ENCODE data around the gene ZFYVE28. TPM values are rescaled to one million over a fixed set of nuclear protein-coding genes. Genes with fewer than 3 reads are reported as not detected.

The ZFYVE28 gene
- total RNA-seq, 1 donor from 2014 or later: 0.39 TPM

GRCh38 chr4:2338754-2339457 is 79.5 kb downstream of the ZFYVE28 start:
- Histone ChIP-seq H3K4me3 (no peak overlapping the region), H3K9me3 (ENCODE audit: low read depth) (no peaks in the 10 kb centered on the region), H2AFZ (replicated peaks) (no peak overlapping the region), H3K4me1 (no peaks in the 10 kb centered on the region), H3K79me2 (ENCODE audit: low read depth) (no peaks in the 10 kb centered on the region), H3K27ac (no peak overlapping the region), H3F3A (ENCODE audit: low read depth) (peaks cover under 1% of the 10 kb centered on the region), H3K36me3 (no peaks in the 10 kb centered on the region), H4K20me1 (ENCODE audit: low read depth) (no peaks in the 10 kb centered on the region), H3K4me2 (no peak overlapping the region), H3K27me3 (no peaks in the 10 kb centered on the region), H3K9ac (no peak overlapping the region)
- Mint-ChIP-seq H3K4me3 (no peak overlapping the region), H3K27ac (no peak overlapping the region), H3K27me3 (ENCODE audit: insufficient read depth, low read depth) (peaks cover 13% of the 10 kb centered on the region), H3K4me1 (peaks cover 6% of the 10 kb centered on the region), H3K36me3 (peaks cover 1% of the 10 kb centered on the region), H3K9me3 (no peaks in the 10 kb centered on the region)
- no peak for DNase-seq (ENCODE audit: low spot score)
- TF ChIP-seq EZH2phosphoT487 (IDR thresholded peaks at IDR 0.05): no peak

- Histone ChIP-seq H2AFZ (replicated peaks) (no peak overlapping the region), H3K27ac (no peak overlapping the region), H3F3A (ENCODE audit: low read depth) (peaks cover 6% of the 10 kb centered on the region), H3K4me1 (peaks cover 4% of the 10 kb centered on the region), H3K4me2 (no peak overlapping the region), H3K9me3 (ENCODE audit: low read depth) (no peaks in the 10 kb centered on the region), H3K9ac (no peak overlapping the region), H4K20me1 (ENCODE audit: low read depth) (no peaks in the 10 kb centered on the region), H3K27me3 (no peaks in the 10 kb centered on the region), H3K36me3 (no peaks in the 10 kb centered on the region), H3K4me3 (no peak overlapping the region), H3K79me2 (ENCODE audit: low read depth) (no peaks in the 10 kb centered on the region)
- H3K4me1 Mint-ChIP-seq: peaks cover 12% of the 10 kb centered on the region
- no peak overlapping the region for H3K4me3 Mint-ChIP-seq
- peaks cover 13% of the 10 kb centered on the region for H3K27me3 Mint-ChIP-seq (ENCODE audit: insufficient read depth, low read depth)
- DNase-seq (ENCODE audit: low spot score): no peak
- no peak overlapping the region for H3K27ac Mint-ChIP-seq
- TF ChIP-seq EZH2phosphoT487 (IDR thresholded peaks at IDR 0.05): no peak
- no peak for TF ChIP-seq CTCF (IDR thresholded peaks at IDR 0.05)
- no peaks in the 10 kb centered on the region for H3K9me3 Mint-ChIP-seq
- H3K36me3 Mint-ChIP-seq: peaks cover 1% of the 10 kb centered on the region
These were observed 80.5 kb downstream of the ZFYVE28 start for GRCh38 chr4:2337896-2338295.

GRCh38 chr4:2337131-2337723 is 81.2 kb downstream of the ZFYVE28 start:
- Mint-ChIP-seq H3K9me3 (no peaks in the 10 kb centered on the region), H3K27me3 (ENCODE audit: insufficient read depth, low read depth) (peaks cover 15% of the 10 kb centered on the region), H3K36me3 (peaks cover 1% of the 10 kb centered on the region), H3K4me1 (peaks cover 12% of the 10 kb centered on the region), H3K4me3 (no peak overlapping the region), H3K27ac (no peak overlapping the region)
- Histone ChIP-seq H3K4me3 (no peak overlapping the region), H3K4me2 (no peak overlapping the region), H4K20me1 (ENCODE audit: low read depth) (no peaks in the 10 kb centered on the region), H3F3A (ENCODE audit: low read depth) (peaks cover 6% of the 10 kb centered on the region), H2AFZ (replicated peaks) (no peak overlapping the region), H3K36me3 (no peaks in the 10 kb centered on the region), H3K27ac (no peak overlapping the region), H3K79me2 (ENCODE audit: low read depth) (no peaks in the 10 kb centered on the region), H3K9me3 (ENCODE audit: low read depth) (no peaks in the 10 kb centered on the region), H3K27me3 (no peaks in the 10 kb centered on the region), H3K9ac (no peak overlapping the region), H3K4me1 (peaks cover 4% of the 10 kb centered on the region)
- TF ChIP-seq EZH2phosphoT487 (IDR thresholded peaks at IDR 0.05) (no peak), CTCF (IDR thresholded peaks at IDR 0.05) (no peak), EZH2 (IDR thresholded peaks at IDR 0.05) (no peak)
- no peak for DNase-seq (ENCODE audit: low spot score)

GRCh38 chr4:2336659-2337058 is 81.8 kb downstream of the ZFYVE28 start:
- H3K27ac Mint-ChIP-seq: no peak overlapping the region
- peaks cover 12% of the 10 kb centered on the region for H3K4me1 Mint-ChIP-seq
- no peak for TF ChIP-seq CTCF (IDR thresholded peaks at IDR 0.05)
- TF ChIP-seq EZH2phosphoT487 (IDR thresholded peaks at IDR 0.05): no peak
- no peak for TF ChIP-seq EZH2 (IDR thresholded peaks at IDR 0.05)
- H3K9me3 ChIP-seq (ENCODE audit: low read depth): no peaks in the 10 kb centered on the region
- no peaks in the 10 kb centered on the region for H3K9me3 Mint-ChIP-seq
- H3K4me2 ChIP-seq: no peak overlapping the region
- peaks cover 15% of the 10 kb centered on the region for H3K27me3 Mint-ChIP-seq (ENCODE audit: insufficient read depth, low read depth)
- H3K27me3 ChIP-seq: no peaks in the 10 kb centered on the region
- H3K9ac ChIP-seq: no peak overlapping the region
- peaks cover 1% of the 10 kb centered on the region for H3K36me3 Mint-ChIP-seq
- no peaks in the 10 kb centered on the region for H4K20me1 ChIP-seq (ENCODE audit: low read depth)
- no peak overlapping the region for H2AFZ ChIP-seq (replicated peaks)
- H3K4me3 ChIP-seq: no peak overlapping the region
- peaks cover 4% of the 10 kb centered on the region for H3K4me1 ChIP-seq
- peak overlapping the region; percentile 38 for H3K4me3 Mint-ChIP-seq
- peaks cover 6% of the 10 kb centered on the region for H3F3A ChIP-seq (ENCODE audit: low read depth)
- H3K27ac ChIP-seq: no peak overlapping the region
- no peaks in the 10 kb centered on the region for H3K79me2 ChIP-seq (ENCODE audit: low read depth)
- H3K36me3 ChIP-seq: no peaks in the 10 kb centered on the region
- no peak for DNase-seq (ENCODE audit: low spot score)
